ENCODE results near the gene BTF3. TPM values are rescaled to one million over a fixed set of nuclear protein-coding genes. Genes with fewer than 3 reads are reported as not detected.

Gene BTF3
- total RNA-seq, 6 experiments from 2014 or later: 637 to 736 (median 692) TPM

GRCh38 chr5:73534011-73534644, 35.9 kb downstream of the BTF3 start:
- Mint-ChIP-seq H3K9me3 (peaks cover 5% of the 10 kb centered on the region; the same call in 1 of the 2 replicates), H3K27ac (no peak overlapping the region), H3K4me3 (no peak overlapping the region), H3K27me3 (ENCODE audit: insufficient read depth) (peaks cover 15% of the 10 kb centered on the region), H3K4me1 (ENCODE audit: low read depth) (peaks cover 32% of the 10 kb centered on the region), H3K36me3 (ENCODE audit: low read depth) (peaks cover 11% of the 10 kb centered on the region; the same call in 1 of the 2 replicates)
- DNase-seq: peak; percentile 21
- TF ChIP-seq CTCF (IDR thresholded peaks at IDR 0.05): no peak

- no peak for TF ChIP-seq CTCF (IDR thresholded peaks at IDR 0.05)
- peaks cover 15% of the 10 kb centered on the region for H3K27me3 Mint-ChIP-seq (ENCODE audit: insufficient read depth)
Observed at GRCh38 chr5:73534971-73535370, 36.7 kb downstream of the BTF3 start.

GRCh38 chr5:73539730-73540129, 41.5 kb downstream of the BTF3 start:
- peaks cover 6% of the 10 kb centered on the region; the same call in 1 of the 2 replicates for H3K36me3 Mint-ChIP-seq (ENCODE audit: low read depth)
- no peak overlapping the region for H3K4me3 Mint-ChIP-seq
- peaks cover 5% of the 10 kb centered on the region for H3K27me3 Mint-ChIP-seq (ENCODE audit: insufficient read depth)
- no peak for DNase-seq
- H3K27ac Mint-ChIP-seq: no peak overlapping the region
- TF ChIP-seq CTCF (IDR thresholded peaks at IDR 0.05): no peak
- peaks cover 34% of the 10 kb centered on the region for H3K4me1 Mint-ChIP-seq (ENCODE audit: low read depth)
- H3K9me3 Mint-ChIP-seq: peaks cover 5% of the 10 kb centered on the region; the same call in 1 of the 2 replicates

More at GRCh38 chr5:73534971-73535370, 36.7 kb downstream of the BTF3 start:
- peaks cover 38% of the 10 kb centered on the region for H3K4me1 Mint-ChIP-seq (ENCODE audit: low read depth)
- no peak overlapping the region for H3K27ac Mint-ChIP-seq
- H3K36me3 Mint-ChIP-seq (ENCODE audit: low read depth): peaks cover 11% of the 10 kb centered on the region; the same call in 1 of the 2 replicates
- H3K9me3 Mint-ChIP-seq: peaks cover 5% of the 10 kb centered on the region; the same call in 1 of the 2 replicates
- H3K4me3 Mint-ChIP-seq: no peak overlapping the region
- DNase-seq: no peak

- no peak for TF ChIP-seq CTCF (IDR thresholded peaks at IDR 0.05)
- Mint-ChIP-seq H3K9me3 (peaks cover 2% of the 10 kb centered on the region; the same call in 1 of the 2 replicates), H3K36me3 (ENCODE audit: low read depth) (peaks cover 4% of the 10 kb centered on the region; the same call in 1 of the 2 replicates), H3K4me1 (ENCODE audit: low read depth) (peaks cover 34% of the 10 kb centered on the region), H3K27ac (no peak overlapping the region), H3K27me3 (ENCODE audit: insufficient read depth) (peaks cover 5% of the 10 kb centered on the region; the same call in 1 of the 2 replicates), H3K4me3 (no peak overlapping the region)
- peak; percentile 87 for DNase-seq
Observed at GRCh38 chr5:73540192-73540591, 42.0 kb downstream of the BTF3 start.

- no peak for TF ChIP-seq CTCF (IDR thresholded peaks at IDR 0.05)
- no peaks in the 10 kb centered on the region for H3K36me3 Mint-ChIP-seq (ENCODE audit: low read depth)
- H3K27me3 Mint-ChIP-seq (ENCODE audit: insufficient read depth): peaks cover 1% of the 10 kb centered on the region; the same call in 1 of the 2 replicates
- peaks cover 34% of the 10 kb centered on the region for H3K4me1 Mint-ChIP-seq (ENCODE audit: low read depth)
- no peak overlapping the region for H3K4me3 Mint-ChIP-seq
- no peaks in the 10 kb centered on the region for H3K9me3 Mint-ChIP-seq
- no peak overlapping the region for H3K27ac Mint-ChIP-seq
- DNase-seq: no peak
Observed at GRCh38 chr5:73542020-73542419, 43.8 kb downstream of the BTF3 start.
